HEK293T (cell line): ENCODE measurements around the gene ZNF48.

Source experiments
- CTCF ChIA-PET: fragments of 350-600 bp; formaldehyde crosslinking; extraction: SDS; loops from one replicate; lab custom pipeline; 2021; ENCODE audit warnings: antibody characterized with exemption, inconsistent platforms; lab: Yijun Ruan, JAX
- POLR2A ChIA-PET: fragments of 350-600 bp; formaldehyde crosslinking; extraction: SDS; loops from one replicate; lab custom pipeline; 2020; ENCODE audit warnings: antibody characterized with exemption, inconsistent platforms; lab: Yijun Ruan, JAX
- DNase-seq: peaks from one replicate; pipeline ENCODE4 v3.0.0; 2012; ENCODE audit warnings: mixed read lengths; ENCODE audit errors: extremely low spot score
- ARNT ChIP-seq: fragments of 450-650 bp; IDR thresholded peaks from 2 replicates; pipeline ENCODE4 v1.6.1; 2017; ENCODE audit warnings: mild to moderate bottlenecking
- BHLHE40 ChIP-seq: fragments of 450-650 bp; IDR thresholded peaks from 2 replicates; pipeline ENCODE4 v1.6.1; 2016; ENCODE audit warnings: mild to moderate bottlenecking, moderate library complexity, borderline replicate concordance
- CTBP1 ChIP-seq: fragments of 450-650 bp; IDR thresholded peaks from 2 replicates; pipeline ENCODE4 v1.6.1; 2016; ENCODE audit warnings: borderline replicate concordance
- ELF4 ChIP-seq: fragments of 450-650 bp; IDR thresholded peaks from 2 replicates; pipeline ENCODE4 v1.6.1; 2017; ENCODE audit warnings: antibody characterized with exemption
- FOXA1 ChIP-seq: fragments of 450-650 bp; IDR thresholded peaks from 2 replicates; pipeline ENCODE4 v1.6.1; 2016; ENCODE audit warnings: mild to moderate bottlenecking
- FOXK2 ChIP-seq: fragments of 450-650 bp; IDR thresholded peaks from 2 replicates; pipeline ENCODE4 v1.6.1; 2016; ENCODE audit warnings: mild to moderate bottlenecking
- FOXM1 ChIP-seq: fragments of 450-650 bp; IDR thresholded peaks from 2 replicates; pipeline ENCODE4 v1.6.1; 2017; ENCODE audit warnings: mild to moderate bottlenecking, borderline replicate concordance
- HDGF ChIP-seq: fragments of 450-650 bp; IDR thresholded peaks from 2 replicates; pipeline ENCODE4 v1.6.1; 2017; ENCODE audit warnings: antibody characterized with exemption, borderline replicate concordance
- L3MBTL2 ChIP-seq: fragments of 450-650 bp; conservative IDR thresholded peaks from 2 replicates; pipeline ENCODE4 v1.6.1; 2016; ENCODE audit warnings: mild to moderate bottlenecking
- LEF1 ChIP-seq: fragments of 450-650 bp; IDR thresholded peaks from 2 replicates; pipeline ENCODE4 v1.6.1; 2017; ENCODE audit warnings: mild to moderate bottlenecking, borderline replicate concordance
- NFRKB ChIP-seq: fragments of 450-650 bp; IDR thresholded peaks from 2 replicates; pipeline ENCODE4 v1.6.1; 2016; ENCODE audit warnings: mild to moderate bottlenecking, moderate library complexity
- PKNOX1 ChIP-seq: fragments of 450-650 bp; IDR thresholded peaks from 2 replicates; pipeline ENCODE4 v1.6.1; 2016
- SP1 ChIP-seq: fragments of 450-650 bp; IDR thresholded peaks from 2 replicates; pipeline ENCODE4 v1.6.1; 2017
- SUZ12 ChIP-seq: fragments of 450-650 bp; IDR thresholded peaks from 2 replicates; pipeline ENCODE4 v1.6.1; 2016; ENCODE audit warnings: mild to moderate bottlenecking
- TARDBP ChIP-seq: fragments of 450-650 bp; IDR thresholded peaks from 2 replicates; pipeline ENCODE4 v1.6.1; 2016
- ZNF384 ChIP-seq: fragments of 450-650 bp; IDR thresholded peaks from 2 replicates; pipeline ENCODE4 v1.6.1; 2016

The ZNF48 gene

GRCh38 chr16:30351001-30351441, 44.2 kb upstream of the ZNF48 start:
- TF ChIP-seq LEF1 = no peak
- no peak for TF ChIP-seq BHLHE40
- TF ChIP-seq PKNOX1 = no peak
- TF ChIP-seq CTBP1 = no peak
- TF ChIP-seq ELF4 = no peak
- TF ChIP-seq L3MBTL2 = no peak
- no peak for TF ChIP-seq FOXK2
- TF ChIP-seq NFRKB = no peak
- no peak for TF ChIP-seq SP1
- CTCF ChIA-PET = no interaction called here
- POLR2A ChIA-PET = interaction anchor here (0.7 to 1.2 kb wide), 3 partner anchors 16 to 57 kb away, joined by 3 to 4 read pairs (median 3); partner anchors contain the start of gene ZNF771
- DNase-seq = no peak

- DNase-seq = no peak
- CTCF ChIA-PET = no interaction called here
- POLR2A ChIA-PET = interaction anchor here (0.8 to 1.2 kb wide), 2 partner anchors 56 to 220 kb away, joined by 3 to 4 read pairs; partner anchors contain the start of genes ZNF688 and ZNF771
- TF ChIP-seq FOXM1 (no peak), FOXA1 (no peak), SP1 (no peak), BHLHE40 (no peak), SUZ12 (no peak), NFRKB (no peak), CTBP1 (no peak), HDGF (no peak), L3MBTL2 (no peak), LEF1 (no peak), FOXK2 (no peak), PKNOX1 (no peak), ARNT (no peak), TARDBP (no peak), ELF4 (no peak), ZNF384 (no peak)
These were observed 43.4 kb upstream of the ZNF48 start for GRCh38 chr16:30351586-30352419.

- ChIA-PET POLR2A (interaction anchor here (0.9 to 2.9 kb wide), 2 partner anchors 17 to 55 kb away, joined by 3 to 10 read pairs; partner anchors contain the start of gene ZNF771), CTCF (interaction anchor here (3.1 kb wide), 1 partner anchor 19 kb away, joined by 10 read pairs; no protein-coding TSS in a partner anchor)
- TF ChIP-seq FOXK2 (no peak), SUZ12 (no peak), SP1 (no peak), ELF4 (no peak), PKNOX1 (no peak), FOXA1 (no peak)
- DNase-seq = no peak
These were observed 42.5 kb upstream of the ZNF48 start for GRCh38 chr16:30352488-30353401.

GRCh38 chr16:30353438-30354129, 41.6 kb upstream of the ZNF48 start:
- DNase-seq = no peak
- no peak for TF ChIP-seq ARNT
- TF ChIP-seq SP1 = no peak
- TF ChIP-seq SUZ12 = no peak
- no peak for TF ChIP-seq FOXK2
- no peak for TF ChIP-seq L3MBTL2
- no peak for TF ChIP-seq BHLHE40
- POLR2A ChIA-PET = interaction anchor here (0.6 to 7.6 kb wide), 11 partner anchors 7 to 345 kb away, joined by 3 to 95 read pairs (median 5); partner anchors contain the start of genes MAPK3, SRCAP, TBC1D10B and ZNF771
- CTCF ChIA-PET = interaction anchor here (3.1 kb wide), 1 partner anchor 18 kb away, joined by 10 read pairs; no protein-coding TSS in a partner anchor

GRCh38 chr16:30354423-30355143, 40.6 kb upstream of the ZNF48 start:
- CTCF ChIA-PET = interaction anchor here (3.1 kb wide), 1 partner anchor 17 kb away, joined by 10 read pairs; no protein-coding TSS in a partner anchor
- POLR2A ChIA-PET = interaction anchor here (0.6 to 7.6 kb wide), 19 partner anchors 8 to 344 kb away, joined by 3 to 95 read pairs (median 4); partner anchors contain the start of genes DCTPP1, MAPK3, SEPTIN1 and SRCAP
- TF ChIP-seq L3MBTL2 (no peak), NFRKB (no peak), FOXA1 (no peak)
- DNase-seq = no peak
